ENCODE data around the gene IL4I1.
"Not testable (repeated sequence)": the region's sequence is repeated elsewhere in the genome, so short reads cannot be mapped to it uniquely, and the experiment has no call there.

DNA sequence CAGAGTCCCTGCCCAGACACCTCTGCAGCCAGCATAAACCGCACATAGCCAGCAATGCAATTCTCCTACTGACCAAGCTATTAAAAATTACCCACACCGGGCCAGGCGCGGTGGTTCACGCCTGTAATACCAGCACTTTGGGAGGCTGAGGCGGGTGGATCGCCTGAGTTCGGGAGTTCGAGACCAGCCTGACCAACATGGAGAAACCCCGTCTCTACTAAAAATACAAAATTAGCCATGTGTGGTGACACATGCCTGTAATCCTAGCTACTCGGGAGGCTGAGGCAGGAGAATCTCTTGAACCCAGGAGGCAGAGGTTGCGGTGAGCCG is 28.2 kb upstream of the IL4I1 start:
- TF ChIP-seq POLR2A (IDR thresholded peaks at IDR 0.05; ENCODE audit: low read length); GATA1 (IDR thresholded peaks at IDR 0.05; ENCODE audit: low read depth, low read length): not testable (repeated sequence)
